ENCODE measurements around the gene NUDT9.
"Not testable (repeated sequence)": the region's sequence is repeated elsewhere in the genome, so short reads cannot be mapped to it uniquely, and the experiment has no call there.

- TF ChIP-seq POLR2A, CTCF (IDR thresholded peaks at IDR 0.05): not testable (repeated sequence)
Measured at GRCh38 chr4:87395073-87395472, 27.3 kb upstream of the NUDT9 start.

All from thyroid gland (tissue), 4 donors.